ENCODE data around the gene MAGEB17.

MAGEB17 gene

DNA sequence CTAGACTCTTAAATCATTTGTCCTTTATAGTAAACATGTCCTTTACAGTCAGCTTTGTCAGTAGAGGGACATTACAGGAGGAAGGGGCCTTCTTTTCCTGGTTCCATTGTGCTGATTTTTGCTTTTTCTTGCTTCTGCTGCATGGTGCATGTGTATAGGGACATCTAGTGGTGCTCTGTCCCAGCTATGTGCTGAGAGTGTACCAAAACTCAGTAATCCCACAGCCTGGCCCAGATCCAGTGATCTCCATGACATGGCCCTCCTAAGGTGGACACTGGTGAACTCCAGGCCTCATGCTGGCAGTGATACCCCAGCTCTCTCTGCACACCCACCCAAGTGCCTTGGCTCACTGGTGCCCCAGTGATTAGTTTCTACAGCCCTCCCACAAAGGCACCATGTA, 45.2 kb downstream of the MAGEB17 start:
- no peak for DNase-seq

DNA sequence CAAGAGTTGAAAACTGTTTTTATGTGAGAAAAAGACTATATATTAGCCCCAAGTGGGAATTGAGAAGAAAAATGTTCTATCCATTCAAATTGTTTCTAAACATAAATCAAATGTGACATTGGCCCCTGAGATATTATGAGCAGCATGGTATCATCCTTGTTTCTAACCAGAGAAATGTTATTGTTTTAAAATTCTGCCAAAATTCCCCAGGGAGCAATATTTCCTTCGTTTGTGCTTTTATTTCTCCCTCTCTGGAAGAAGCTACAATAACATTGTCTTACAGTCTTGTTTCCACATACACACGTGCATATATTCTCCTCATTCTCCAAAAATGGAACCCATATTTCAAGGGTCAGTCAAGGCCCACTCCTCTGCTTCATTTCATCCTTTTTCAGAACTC, 46.7 kb downstream of the MAGEB17 start:
- DNase-seq, result no peak

- no peak for DNase-seq
Measured at GRCh38 chrX:16215660-16216059, 48.4 kb downstream of the MAGEB17 start.
